ENCODE results near the gene B3GNT4. TPM values are rescaled to one million over a fixed set of nuclear protein-coding genes. Genes with fewer than 3 reads are reported as not detected.

Gene B3GNT4
- total RNA-seq, 1 donor from 2014 or later, result not detected

Other genes with a start within 250 kb of the B3GNT4 start
- gene BCL7A, start 181.8 kb upstream of the B3GNT4 start, total RNA-seq, result 18.2 TPM
- 24.7 TPM for gene MLXIP, start 125.0 kb upstream of the B3GNT4 start, total RNA-seq
- gene IL31, start 29.5 kb upstream of the B3GNT4 start, total RNA-seq, result not detected
- gene LRRC43, start 20.6 kb upstream of the B3GNT4 start, total RNA-seq, result 0.43 TPM
- gene DIABLO, start 22.3 kb downstream of the B3GNT4 start, total RNA-seq, result 30.9 TPM
- 9.2 TPM for gene VPS33A, start 62.8 kb downstream of the B3GNT4 start, total RNA-seq
- gene CLIP1, start 219.0 kb downstream of the B3GNT4 start, total RNA-seq, result 107 TPM